Panc1 (cell line): ENCODE results near the gene C2CD2. TPM values are rescaled to one million over a fixed set of nuclear protein-coding genes. Genes with fewer than 3 reads are reported as not detected.

Experiments used
- ATAC-seq: fragments of 200-7000 bp; cut with Tn5 transposase; 2 replicates; pipeline ENCODE4 v1.9.1; 2020; ENCODE audit warnings: mild to moderate bottlenecking, moderate library complexity
- BruUV-seq: library from RNA; stranded (reverse); fragments of 400-500 nt; replicated peaks from 2 replicates; lab custom pipeline; 2021; lab: Mats Ljungman, UMichigan
- CTCF ChIA-PET: fragments of 300-600 bp; sonication (Branson Sonifier 250); formaldehyde crosslinking; loops from one replicate; lab custom pipeline; 2022; ENCODE audit warnings: antibody characterized with exemption; lab: Charles Lee
- POLR2A ChIA-PET: fragments of 300-600 bp; sonication (Branson Sonifier 250); formaldehyde crosslinking; loops from one replicate; lab custom pipeline; 2022; ENCODE audit warnings: antibody characterized with exemption; lab: Charles Lee
- DNase-seq: peaks from one replicate; pipeline ENCODE4 v3.0.0-alpha.2; 2010; ENCODE audit warnings: low read depth, low spot score
- H3K27ac ChIP-seq: 2 replicates; pipeline ENCODE4 v1.5.1; 2011; ENCODE audit warnings: mild to moderate bottlenecking, low read length, inconsistent platforms
- H3K27me3 ChIP-seq: fragments of 200-500 bp; sonication (Bioruptor generic); 2 replicates; pipeline ENCODE4 v1.6.0; 2014; ENCODE audit warnings: low read length, inconsistent platforms; ENCODE audit not compliant: control insufficient read depth, insufficient read depth
- H3K36me3 ChIP-seq: fragments of 200-500 bp; sonication (Bioruptor generic); 2 replicates; pipeline ENCODE4 v1.5.1; 2014; ENCODE audit warnings: inconsistent platforms, mild to moderate bottlenecking, low read length, moderate library complexity; ENCODE audit not compliant: control insufficient read depth, insufficient read depth
- H3K4me1 ChIP-seq: 2 replicates; pipeline ENCODE4 v1.5.1; 2011; ENCODE audit warnings: inconsistent platforms, mild to moderate bottlenecking, low read length, moderate library complexity; ENCODE audit not compliant: control insufficient read depth, insufficient read depth
- H3K4me3 ChIP-seq, 2 experiments: 2 replicates each; pipeline ENCODE4 v1.5.1; 2011 to 2012; ENCODE audit warnings: low read depth in 2 of 2, low read length in 2 of 2, mild to moderate bottlenecking in 2 of 2, inconsistent platforms in 1 of 2, moderate library complexity in 1 of 2
- H3K9me3 ChIP-seq: fragments of 200-500 bp; sonication (Bioruptor generic); 2 replicates; pipeline ENCODE4 v1.5.1; 2014; ENCODE audit warnings: low read depth, mild to moderate bottlenecking, inconsistent platforms, low read length, moderate library complexity; ENCODE audit not compliant: control insufficient read depth, insufficient read depth
- CTCF ChIP-seq: fragments of 450-650 bp; IDR thresholded peaks from 2 replicates; pipeline ENCODE4 v1.5.1; 2017; ENCODE audit warnings: mild to moderate bottlenecking
- POLR2AphosphoS5 ChIP-seq: IDR thresholded peaks from 2 replicates; pipeline ENCODE4 v1.6.1; 2012; ENCODE audit warnings: mild to moderate bottlenecking, low read depth, low read length, moderate library complexity
- REST ChIP-seq, 2 experiments: IDR thresholded peaks; 2 replicates each; pipeline ENCODE4 v1.6.1; 2011 to 2012; ENCODE audit warnings: low read depth in 2 of 2, control low read depth in 1 of 2, low read length in 1 of 2, mild to moderate bottlenecking in 1 of 2, moderate library complexity in 1 of 2; ENCODE audit not compliant: insufficient read depth in 1 of 2
- SIN3A ChIP-seq: IDR thresholded peaks from 2 replicates; pipeline ENCODE4 v1.6.1; 2012; ENCODE audit warnings: low read depth, mild to moderate bottlenecking, low read length, moderate library complexity, borderline replicate concordance; ENCODE audit not compliant: insufficient read depth
- TCF7L2 ChIP-seq: IDR thresholded peaks from 2 replicates; pipeline ENCODE4 v1.6.1; 2011; ENCODE audit warnings: mild to moderate bottlenecking, low read depth, low read length, inconsistent platforms
- in situ Hi-C: cut with HindIII; loops from 2 replicates; pipeline ENCODE4 v1.10.0; 2016; ENCODE audit warnings: low sequenced_read_pairs, low pct_unique_long_range_greater_than_20kb
- intact Hi-C: fragments of 100-400 bp; cut with micrococcal nuclease; formaldehyde crosslinking; loops from one replicate; pipeline ENCODE4 v1.10.0; 2022; ENCODE audit not compliant: unreplicated experiment
- total RNA-seq: library from RNA; stranded (reverse); gene quantifications from one replicate; pipeline ENCODE4 v1.2.1, GENCODE V29; 2021; ENCODE audit not compliant: unreplicated experiment

Gene C2CD2
- total RNA-seq, 1 experiment from 2014 or later, result 14.0 TPM

- in situ Hi-C loops (no loop called here), intact Hi-C loops (no loop called here)
- no TSS peak for BruUV-seq
- H3K4me3 ChIP-seq, result no peak overlapping the region
- ChIA-PET CTCF (interaction anchor here (0.9 kb wide), 1 partner anchor 35 kb away, joined by 3 read pairs; no protein-coding TSS in a partner anchor), POLR2A (no interaction called here)
- no peaks in the 10 kb centered on the region for H3K9me3 ChIP-seq
- H3K27ac ChIP-seq, result no peak overlapping the region
- no peaks in the 10 kb centered on the region for H3K4me1 ChIP-seq
- no peaks in the 10 kb centered on the region for H3K27me3 ChIP-seq
- ATAC-seq (no peak), DNase-seq (no peak)
- no peaks in the 10 kb centered on the region for H3K36me3 ChIP-seq
- no peak for TF ChIP-seq CTCF
- TF ChIP-seq REST (IDR thresholded peaks at IDR 0.05; ENCODE audit: insufficient read depth in 1 of 2, low read depth in 2 of 2, low read length in 1 of 2), result no peak
- TF ChIP-seq TCF7L2, result no peak
- no peak for TF ChIP-seq POLR2AphosphoS5
- TF ChIP-seq SIN3A, result no peak
These were observed 68.3 kb downstream of the C2CD2 start for GRCh38 chr21:41885341-41886024.

- H3K4me1 ChIP-seq, result 0 out of 2 replicates have a peak, but pooled peaks cover 2% of the 10 kb centered on the region
- ATAC-seq, result no peak
- in situ Hi-C loops (no loop called here), intact Hi-C loops (no loop called here)
- no peak overlapping the region for H3K27ac ChIP-seq
- BruUV-seq, result no TSS peak
- ChIA-PET CTCF (no interaction called here), POLR2A (no interaction called here)
- no peak overlapping the region for H3K4me3 ChIP-seq
- no peaks in the 10 kb centered on the region for H3K9me3 ChIP-seq
- no peaks in the 10 kb centered on the region for H3K36me3 ChIP-seq
- no peaks in the 10 kb centered on the region for H3K27me3 ChIP-seq
- DNase-seq, result no peak
- no peak for TF ChIP-seq CTCF
- TF ChIP-seq POLR2AphosphoS5, result no peak
- TF ChIP-seq REST (IDR thresholded peaks at IDR 0.05; ENCODE audit: insufficient read depth in 1 of 2, low read depth in 2 of 2, low read length in 1 of 2), result no peak
- TF ChIP-seq SIN3A, result no peak
- no peak for TF ChIP-seq TCF7L2
These were observed 69.3 kb downstream of the C2CD2 start for GRCh38 chr21:41884501-41885030.
